ENCODE measurements around the gene RPS27L. TPM values are rescaled to one million over a fixed set of nuclear protein-coding genes. Genes with fewer than 3 reads are reported as not detected.
"Not testable (repeated sequence)": the region's sequence is repeated elsewhere in the genome, so short reads cannot be mapped to it uniquely, and the experiment has no call there.

RPS27L gene
- total RNA-seq, 1 experiment from 2014 or later: 77.0 TPM

DNA sequence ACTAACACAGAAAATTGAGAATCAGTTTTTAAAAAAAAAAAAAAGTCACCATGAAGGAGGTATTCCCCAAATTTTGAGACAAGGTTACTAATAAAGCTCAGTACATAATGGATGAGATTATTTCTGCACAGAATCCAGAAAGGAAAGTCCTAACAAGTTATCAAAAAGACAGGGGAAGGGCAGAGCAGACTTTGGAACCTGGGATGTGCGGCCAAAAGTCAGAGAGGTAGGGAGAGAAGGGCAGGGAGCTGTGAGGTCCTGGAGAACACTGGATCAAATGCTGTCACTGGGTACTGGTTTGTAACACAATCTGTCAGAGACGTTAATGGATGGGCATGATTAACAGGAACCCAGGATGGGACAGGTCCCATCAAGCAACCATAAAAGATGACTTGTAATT, 47.8 kb downstream of the RPS27L start:
- Histone ChIP-seq H3K9me2 (ENCODE audit: insufficient read depth) (no peaks in the 10 kb centered on the region), H3K27me3 (ENCODE audit: insufficient read depth, low read depth) (no peaks in the 10 kb centered on the region), H3K79me2 (ENCODE audit: low read depth) (no peaks in the 10 kb centered on the region), H3K4me3 (no peak overlapping the region), H3K4me1 (replicated peaks; ENCODE audit: insufficient read depth) (peaks cover 8% of the 10 kb centered on the region; the same call in 1 of the 2 replicates), H4K20me1 (ENCODE audit: insufficient read depth) (no peaks in the 10 kb centered on the region), H3K36me3 (ENCODE audit: low read depth) (no peaks in the 10 kb centered on the region), H3F3A (ENCODE audit: insufficient read depth, low read depth) (peaks cover 12% of the 10 kb centered on the region), H3K9me3 (ENCODE audit: insufficient read depth, low read depth) (no peaks in the 10 kb centered on the region), H3K27ac (no peak overlapping the region), H3K4me2 (no peak overlapping the region), H2AFZ (no peak overlapping the region)
- TF ChIP-seq, protein P1, sequence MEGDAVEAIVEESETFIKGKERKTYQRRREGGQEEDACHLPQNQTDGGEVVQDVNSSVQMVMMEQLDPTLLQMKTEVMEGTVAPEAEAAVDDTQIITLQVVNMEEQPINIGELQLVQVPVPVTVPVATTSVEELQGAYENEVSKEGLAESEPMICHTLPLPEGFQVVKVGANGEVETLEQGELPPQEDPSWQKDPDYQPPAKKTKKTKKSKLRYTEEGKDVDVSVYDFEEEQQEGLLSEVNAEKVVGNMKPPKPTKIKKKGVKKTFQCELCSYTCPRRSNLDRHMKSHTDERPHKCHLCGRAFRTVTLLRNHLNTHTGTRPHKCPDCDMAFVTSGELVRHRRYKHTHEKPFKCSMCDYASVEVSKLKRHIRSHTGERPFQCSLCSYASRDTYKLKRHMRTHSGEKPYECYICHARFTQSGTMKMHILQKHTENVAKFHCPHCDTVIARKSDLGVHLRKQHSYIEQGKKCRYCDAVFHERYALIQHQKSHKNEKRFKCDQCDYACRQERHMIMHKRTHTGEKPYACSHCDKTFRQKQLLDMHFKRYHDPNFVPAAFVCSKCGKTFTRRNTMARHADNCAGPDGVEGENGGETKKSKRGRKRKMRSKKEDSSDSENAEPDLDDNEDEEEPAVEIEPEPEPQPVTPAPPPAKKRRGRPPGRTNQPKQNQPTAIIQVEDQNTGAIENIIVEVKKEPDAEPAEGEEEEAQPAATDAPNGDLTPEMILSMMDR (conservative IDR thresholded peaks at IDR 0.05): no peak
- no peak for TF ChIP-seq EZH2 (IDR thresholded peaks at IDR 0.05; ENCODE audit: low read depth)
- intact Hi-C loops (cut with micrococcal nuclease; ENCODE audit: unreplicated experiment): loop anchor here (2.0 kb wide), 1 partner anchor 213 kb away; no protein-coding TSS in a partner anchor
- ChIA-PET CTCF (no interaction called here), POLR2A (ENCODE audit: unreplicated experiment) (no interaction called here)
- DNase-seq: no peak
- no TSS peak for BruUV-seq (replicated peaks)

DNA sequence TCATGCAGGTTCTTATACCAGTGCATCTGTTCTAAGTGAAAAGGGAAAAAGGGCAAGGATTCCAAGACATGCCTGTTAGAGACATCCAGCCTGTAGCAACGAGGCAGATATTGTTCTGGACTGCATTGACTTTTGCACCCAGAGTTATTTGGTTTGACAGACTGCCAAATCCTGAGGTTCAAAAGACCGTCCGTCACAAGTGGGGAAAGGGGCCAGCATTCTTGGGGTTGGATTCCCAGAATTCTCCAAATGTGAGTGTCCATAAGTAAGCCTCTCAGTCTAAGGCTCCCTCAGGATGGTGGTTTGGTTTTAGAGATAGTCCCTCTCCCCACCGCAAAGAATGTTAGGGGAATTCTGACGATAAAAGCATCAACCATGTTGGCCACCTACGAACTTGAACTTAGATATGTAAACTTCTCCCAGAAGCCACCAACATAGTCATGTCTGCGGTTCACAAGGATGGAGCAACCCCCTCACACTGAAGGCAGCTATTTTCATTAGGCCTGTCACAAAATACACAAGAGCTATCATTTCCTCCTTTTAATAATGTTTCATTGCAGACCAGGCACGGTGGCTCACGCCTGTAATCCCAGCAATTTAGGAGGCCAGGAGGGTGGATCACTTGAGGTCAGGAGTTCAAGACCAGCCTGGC, 49.3 kb downstream of the RPS27L start:
- CTCF ChIA-PET: interaction anchor here (0.5 kb wide), 1 partner anchor 326 kb away, joined by 3 read pairs; no protein-coding TSS in a partner anchor

DNA sequence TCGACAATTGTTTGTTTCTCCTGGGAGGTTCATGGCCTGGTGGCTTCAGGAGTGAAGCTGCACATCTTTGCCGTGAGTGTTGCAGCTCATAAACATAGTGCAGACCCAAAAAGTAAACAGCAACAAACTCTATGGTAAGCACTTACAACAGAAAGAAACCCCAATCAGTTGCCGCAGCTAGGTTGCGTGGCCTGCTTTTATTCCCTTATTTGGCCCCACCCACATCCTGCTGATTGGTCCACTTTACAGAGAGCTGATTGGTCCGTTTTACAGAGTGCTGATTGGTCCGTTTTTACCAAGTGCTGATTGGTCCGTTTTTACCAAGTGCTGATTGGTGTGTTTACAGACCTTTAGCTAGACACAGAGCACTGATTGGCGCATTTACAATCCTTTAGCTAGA, 51.9 kb downstream of the RPS27L start:
- CTCF ChIA-PET; BruUV-seq (replicated peaks): not testable (repeated sequence)

More for the DNA sequence above, 49.3 kb downstream of the RPS27L start:
- no peak overlapping the region for H3K4me3 ChIP-seq
- POLR2A ChIA-PET (ENCODE audit: unreplicated experiment): interaction anchor here (0.6 kb wide), 1 partner anchor 28 kb away, joined by 5 read pairs; no protein-coding TSS in a partner anchor
- no peak for TF ChIP-seq EZH2 (IDR thresholded peaks at IDR 0.05; ENCODE audit: low read depth)
- TF ChIP-seq, protein P1 (conservative IDR thresholded peaks at IDR 0.05): no peak
- H3K79me2 ChIP-seq (ENCODE audit: low read depth): no peaks in the 10 kb centered on the region
- peaks cover 8% of the 10 kb centered on the region; the same call in 1 of the 2 replicates for H3K4me1 ChIP-seq (replicated peaks; ENCODE audit: insufficient read depth)
- DNase-seq: peak; percentile 80 to 86
- H4K20me1 ChIP-seq (ENCODE audit: insufficient read depth): no peaks in the 10 kb centered on the region
- H3K27ac ChIP-seq: peak overlapping the region; percentile 32; the same call in 1 of the 2 replicates
- no peaks in the 10 kb centered on the region for H3K36me3 ChIP-seq (ENCODE audit: low read depth)
- no peaks in the 10 kb centered on the region for H3K27me3 ChIP-seq (ENCODE audit: insufficient read depth, low read depth)
- peaks cover 12% of the 10 kb centered on the region for H3F3A ChIP-seq (ENCODE audit: insufficient read depth, low read depth)
- intact Hi-C loops (cut with micrococcal nuclease; ENCODE audit: unreplicated experiment): loop anchor here (1.0 to 2.0 kb wide), 2 partner anchors 49 to 211 kb away; partner anchors contain the start of gene RPS27L
- H2AFZ ChIP-seq: 0 out of 2 replicates have a peak overlapping the region, but pooled peaks have one; percentile 3
- H3K9me2 ChIP-seq (ENCODE audit: insufficient read depth): no peaks in the 10 kb centered on the region
- peak overlapping the region; percentile 25; the same call in 1 of the 2 replicates for H3K4me2 ChIP-seq
- no peaks in the 10 kb centered on the region for H3K9me3 ChIP-seq (ENCODE audit: insufficient read depth, low read depth)
- BruUV-seq (replicated peaks): no TSS peak

More for the DNA sequence above, 51.9 kb downstream of the RPS27L start:
- intact Hi-C loops (cut with micrococcal nuclease; ENCODE audit: unreplicated experiment); DNase-seq; H3K36me3 ChIP-seq (ENCODE audit: low read depth); H3K27me3 ChIP-seq (ENCODE audit: insufficient read depth, low read depth); H3K79me2 ChIP-seq (ENCODE audit: low read depth); H3K9me3 ChIP-seq (ENCODE audit: insufficient read depth, low read depth); H2AFZ ChIP-seq; H3K9me2 ChIP-seq (ENCODE audit: insufficient read depth); H3K4me2 ChIP-seq; H4K20me1 ChIP-seq (ENCODE audit: insufficient read depth); H3K4me3 ChIP-seq; H3K27ac ChIP-seq; H3K4me1 ChIP-seq (replicated peaks; ENCODE audit: insufficient read depth): not testable (repeated sequence)
- peaks cover 12% of the 10 kb centered on the region for H3F3A ChIP-seq (ENCODE audit: insufficient read depth, low read depth)
- POLR2A ChIA-PET (ENCODE audit: unreplicated experiment): interaction anchor here (0.6 kb wide), 1 partner anchor 52 kb away, joined by 3 read pairs; the partner anchor contains the start of gene RPS27L
